ENCODE measurements around the gene KLHL22.

DNA sequence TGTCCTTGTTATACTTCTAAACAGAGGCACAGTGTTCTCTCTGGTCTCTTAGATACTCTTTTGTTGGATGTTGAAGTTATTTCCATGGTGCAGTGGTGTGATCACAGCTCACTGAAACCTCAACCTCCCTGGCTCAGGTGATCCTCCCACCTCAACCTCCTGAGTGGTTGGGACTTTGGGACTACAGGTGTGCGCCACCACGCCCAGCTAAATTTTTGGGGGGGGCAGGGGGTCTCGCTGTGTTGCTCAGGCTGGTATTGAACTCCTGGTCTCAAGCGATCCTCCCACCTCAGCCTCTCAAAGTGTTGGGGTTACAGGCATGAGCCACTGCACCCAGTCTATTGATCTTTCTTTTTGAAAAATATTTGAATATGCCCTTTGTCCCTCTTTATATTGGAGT, 86.7 kb downstream of the KLHL22 start:
- TF ChIP-seq CTCF (IDR thresholded peaks at IDR 0.05; ENCODE audit: low read depth, low read length) (no peak), EZH2phosphoT487 (IDR thresholded peaks at IDR 0.05; ENCODE audit: low read depth) (no peak)
